T-helper 1 cell treated with Interleukin-12 subunit alpha and Interleukin-12 subunit beta and Interleukin-4 antibody, amounts not matched to agents 30 ng/mL and 1 ng/mL, for 36 hours (primary cell): ENCODE results near the gene MUC22. TPM values are rescaled to one million over a fixed set of nuclear protein-coding genes. Genes with fewer than 3 reads are reported as not detected.
"Not testable (repeated sequence)": the region's sequence is repeated elsewhere in the genome, so short reads cannot be mapped to it uniquely, and the experiment has no call there.

Source experiments
- intact Hi-C: fragments of 100-400 bp; cut with micrococcal nuclease; formaldehyde crosslinking; loops from one replicate; pipeline ENCODE4 v1.15.1; 2024
- total RNA-seq: library from RNA; stranded (reverse); gene quantifications from 2 replicates; pipeline ENCODE4 v1.2.3, GENCODE V29; 2022

The MUC22 gene
- total RNA-seq, 1 donor from 2014 or later, result not detected

GRCh38 chr6:30997301-30997700 is 13.0 kb upstream of the MUC22 start:
- intact Hi-C loops, result no loop called here

GRCh38 chr6:30998785-30999184 is 11.5 kb upstream of the MUC22 start:
- intact Hi-C loops, result no loop called here

GRCh38 chr6:31000067-31000860 is 10.0 kb upstream of the MUC22 start:
- intact Hi-C loops, result not testable (repeated sequence)

GRCh38 chr6:31001281-31001888 is 8.9 kb upstream of the MUC22 start:
- intact Hi-C loops, result no loop called here

- intact Hi-C loops, result no loop called here
These were observed 7.8 kb upstream of the MUC22 start for GRCh38 chr6:31002471-31002870.

GRCh38 chr6:31004794-31005193 is 5.5 kb upstream of the MUC22 start:
- intact Hi-C loops, result no loop called here

GRCh38 chr6:31005249-31006020 is 4.8 kb upstream of the MUC22 start:
- intact Hi-C loops, result no loop called here

GRCh38 chr6:31007694-31008093 is 2.6 kb upstream of the MUC22 start:
- intact Hi-C loops, result no loop called here

GRCh38 chr6:31008165-31008564 is 2.1 kb upstream of the MUC22 start:
- intact Hi-C loops, result no loop called here

GRCh38 chr6:31009731-31010130 is 543 bp upstream of the MUC22 start:
- intact Hi-C loops, result no loop called here

- intact Hi-C loops, result no loop called here
These were observed 879 bp downstream of the MUC22 start for GRCh38 chr6:31011153-31011552.

GRCh38 chr6:31016659-31017299 is 6.5 kb downstream of the MUC22 start:
- intact Hi-C loops, result no loop called here

GRCh38 chr6:31017436-31017835 is 7.2 kb downstream of the MUC22 start:
- intact Hi-C loops, result not testable (repeated sequence)

- intact Hi-C loops, result no loop called here
These were observed 9.8 kb downstream of the MUC22 start for GRCh38 chr6:31020057-31020456.

GRCh38 chr6:31020631-31021255 is 10.5 kb downstream of the MUC22 start:
- intact Hi-C loops, result not testable (repeated sequence)

- intact Hi-C loops, result not testable (repeated sequence)
These were observed 11.6 kb downstream of the MUC22 start for GRCh38 chr6:31021705-31022531.

- intact Hi-C loops, result no loop called here
These were observed 15.3 kb downstream of the MUC22 start for GRCh38 chr6:31025595-31025994.

- intact Hi-C loops, result no loop called here
These were observed 20.8 kb downstream of the MUC22 start for GRCh38 chr6:31031095-31031494.

GRCh38 chr6:31033075-31033474 is 22.8 kb downstream of the MUC22 start:
- intact Hi-C loops, result no loop called here

GRCh38 chr6:31035862-31036497 is 25.7 kb downstream of the MUC22 start:
- intact Hi-C loops, result no loop called here
